HuH-7 (cell line): Measurements from ENCODE around the gene TMEM218.
"Not testable (repeated sequence)": the region's sequence is repeated elsewhere in the genome, so short reads cannot be mapped to it uniquely, and the experiment has no call there.

Experiments
- DNase-seq: peaks from one replicate; pipeline ENCODE4 v3.0.0; 2011; ENCODE audit warnings: low spot score

Gene TMEM218

GRCh38 chr11:125090151-125090550 is 21.3 kb downstream of the TMEM218 start:
- not testable (repeated sequence) for DNase-seq

GRCh38 chr11:125089481-125089880 is 21.9 kb downstream of the TMEM218 start:
- not testable (repeated sequence) for DNase-seq

GRCh38 chr11:125088576-125089455 is 22.6 kb downstream of the TMEM218 start:
- DNase-seq, result no peak

- no peak for DNase-seq
Measured at GRCh38 chr11:125088123-125088522, 23.3 kb downstream of the TMEM218 start.

- no peak for DNase-seq
Measured at GRCh38 chr11:125086633-125087296, 24.7 kb downstream of the TMEM218 start.

- no peak for DNase-seq
Measured at GRCh38 chr11:125085301-125086081, 25.9 kb downstream of the TMEM218 start.

- no peak for DNase-seq
Measured at GRCh38 chr11:125084761-125085231, 26.6 kb downstream of the TMEM218 start.

GRCh38 chr11:125084057-125084416 is 27.4 kb downstream of the TMEM218 start:
- DNase-seq, result no peak

- DNase-seq, result no peak
Measured at GRCh38 chr11:125083312-125084056, 27.9 kb downstream of the TMEM218 start.

- DNase-seq, result no peak
Measured at GRCh38 chr11:125082611-125083311, 28.7 kb downstream of the TMEM218 start.

- DNase-seq, result no peak
Measured at GRCh38 chr11:125082040-125082439, 29.4 kb downstream of the TMEM218 start.

- DNase-seq, result no peak
Measured at GRCh38 chr11:125081098-125081798, 30.2 kb downstream of the TMEM218 start.

GRCh38 chr11:125080531-125080911 is 30.9 kb downstream of the TMEM218 start:
- DNase-seq, result no peak

GRCh38 chr11:125079878-125080530 is 31.4 kb downstream of the TMEM218 start:
- DNase-seq, result no peak

GRCh38 chr11:125079151-125079877 is 32.1 kb downstream of the TMEM218 start:
- DNase-seq, result no peak

- no peak for DNase-seq
Measured at GRCh38 chr11:125078516-125079140, 32.8 kb downstream of the TMEM218 start.

GRCh38 chr11:125078016-125078415 is 33.4 kb downstream of the TMEM218 start:
- no peak for DNase-seq

GRCh38 chr11:125076378-125076945 is 35.0 kb downstream of the TMEM218 start:
- no peak for DNase-seq
